Nasal cavity respiratory epithelium epithelial cell of viscerocranial mucosa (primary cell): ENCODE measurements around the gene PTK7. TPM values are rescaled to one million over a fixed set of nuclear protein-coding genes. Genes with fewer than 3 reads are reported as not detected.

Experiments
- total RNA-seq: library from RNA; depleted of rRNA; stranded (reverse); fragments of >200 nt; gene quantifications from 2 replicates; pipeline ENCODE4 v1.2.3, GENCODE V29; 2014

Gene PTK7
- 68.4 and 143 TPM in 2 replicates for total RNA-seq

GRCh38 chr6:43075670-43076463, at the start of gene PTK7:
Gene PTK7, plus strand, starts transcription at chr6:43076314. Its CDS starts 175 bp downstream, at chr6:43076489.

GRCh38 chr6:43053545-43054205, 22.4 kb upstream of the PTK7 start, which contains the start of gene CUL7:
Gene CUL7, minus strand, starts transcription at chr6:43053851. Its CDS starts 1,063 bp downstream, at chr6:43052788.

GRCh38 chr6:43059168-43060033, 16.7 kb upstream of the PTK7 start, which contains the start of the genes KLC4 and MRPL2:
Gene KLC4, plus strand, starts transcription at chr6:43059631. Its CDS starts 1,705 bp downstream, at chr6:43061336.
Gene MRPL2, minus strand, starts transcription at chr6:43059434. Its CDS starts 53 bp downstream, at chr6:43059381.

GRCh38 chr6:43170931-43171706, 95.0 kb downstream of the PTK7 start, which contains the start of gene SRF:
Gene SRF, plus strand, starts transcription at chr6:43171269. Its CDS starts 388 bp downstream, at chr6:43171657.

GRCh38 chr6:43181942-43182860, 106.1 kb downstream of the PTK7 start, which contains the start of gene CUL9:
Gene CUL9, plus strand, starts transcription at chr6:43182196. Its CDS starts 2,115 bp downstream, at chr6:43184311.

Other genes with a start within 250 kb of the PTK7 start
- 140 and 154 TPM in 2 replicates for gene RPL7L1, start 196.7 kb upstream of the PTK7 start, total RNA-seq
- not detected in 2 replicates for gene PTCRA, start 160.3 kb upstream of the PTK7 start, total RNA-seq
- gene CNPY3, start 146.8 kb upstream of the PTK7 start, total RNA-seq = 17.1 and 42.9 TPM in 2 replicates
- gene GNMT, start 115.6 kb upstream of the PTK7 start, total RNA-seq = 0.34 TPM in 1 of 2 replicates, not detected in the other
- gene PEX6, start 97.1 kb upstream of the PTK7 start, total RNA-seq = 43.1 and 59.4 TPM in 2 replicates
- 18.5 and 27.2 TPM in 2 replicates for gene PPP2R5D, start 91.7 kb upstream of the PTK7 start, total RNA-seq
- gene MEA1, start 62.4 kb upstream of the PTK7 start, total RNA-seq = 34.1 and 52.6 TPM in 2 replicates
- gene KLHDC3, start 62.1 kb upstream of the PTK7 start, total RNA-seq = 52.4 and 53.3 TPM in 2 replicates
- 85.1 and 91.3 TPM in 2 replicates for gene RRP36, start 54.7 kb upstream of the PTK7 start, total RNA-seq
- 21.9 and 23.6 TPM in 2 replicates for gene CUL7, start 22.5 kb upstream of the PTK7 start, total RNA-seq
- gene MRPL2, start 16.9 kb upstream of the PTK7 start, total RNA-seq = 21.8 and 40.3 TPM in 2 replicates
- gene KLC4, start 16.7 kb upstream of the PTK7 start, total RNA-seq = 14.0 and 16.6 TPM in 2 replicates
- 33.5 and 34.2 TPM in 2 replicates for gene SRF, start 95.0 kb downstream of the PTK7 start, total RNA-seq
- gene CUL9, start 105.9 kb downstream of the PTK7 start, total RNA-seq = 30.8 and 54.0 TPM in 2 replicates
- 36.7 and 45.8 TPM in 2 replicates for gene DNPH1, start 153.2 kb downstream of the PTK7 start, total RNA-seq
- gene TTBK1, start 167.2 kb downstream of the PTK7 start, total RNA-seq = not detected in 2 replicates
- not detected in 2 replicates for gene SLC22A7, start 221.9 kb downstream of the PTK7 start, total RNA-seq
- gene CRIP3, start 232.5 kb downstream of the PTK7 start, total RNA-seq = not detected in 2 replicates